Subcutaneous abdominal adipose tissue (tissue), 5 donors: ENCODE results near the gene ITGBL1.

Experiments
- H3K27ac ChIP-seq: one replicate; pipeline ENCODE4 v1.7.0; 2013; ENCODE audit warnings: low read depth, mild to moderate bottlenecking, inconsistent platforms, low read length, moderate library complexity
- H3K27me3 ChIP-seq, 5 donors: one replicate each; pipeline ENCODE4 v1.7.0; 2013; ENCODE audit warnings: low read length in 5 of 5, inconsistent platforms in 1 of 5; ENCODE audit not compliant: control insufficient read depth in 5 of 5, insufficient read depth in 4 of 5
- H3K36me3 ChIP-seq, 5 donors: one replicate each; pipeline ENCODE4 v1.7.0; 2013; ENCODE audit warnings: low read length in 5 of 5; ENCODE audit not compliant: control insufficient read depth in 5 of 5, insufficient read depth in 5 of 5
- H3K4me1 ChIP-seq, 5 donors: one replicate each; pipeline ENCODE4 v1.7.0; 2013; ENCODE audit warnings: low read length in 5 of 5, mild to moderate bottlenecking in 3 of 5, moderate library complexity in 1 of 5; ENCODE audit not compliant: control insufficient read depth in 5 of 5, insufficient read depth in 5 of 5
- H3K4me3 ChIP-seq, 5 donors: one replicate each; pipeline ENCODE4 v1.7.0; 2013; ENCODE audit warnings: low read length in 5 of 5, low read depth in 1 of 5
- H3K9ac ChIP-seq, 5 donors: one replicate each; pipeline ENCODE4 v1.7.0; 2013; ENCODE audit warnings: low read length in 5 of 5, mild to moderate bottlenecking in 4 of 5, moderate library complexity in 3 of 5
- H3K9me3 ChIP-seq, 5 donors: one replicate each; pipeline ENCODE4 v1.7.0; 2013; ENCODE audit warnings: low read length in 5 of 5; ENCODE audit not compliant: control insufficient read depth in 5 of 5
- donor health status: healthy.
- donor health status: healthy.
- donor health status: healthy.
- donor health status: healthy.
- donor health status: healthy.

Gene ITGBL1

DNA sequence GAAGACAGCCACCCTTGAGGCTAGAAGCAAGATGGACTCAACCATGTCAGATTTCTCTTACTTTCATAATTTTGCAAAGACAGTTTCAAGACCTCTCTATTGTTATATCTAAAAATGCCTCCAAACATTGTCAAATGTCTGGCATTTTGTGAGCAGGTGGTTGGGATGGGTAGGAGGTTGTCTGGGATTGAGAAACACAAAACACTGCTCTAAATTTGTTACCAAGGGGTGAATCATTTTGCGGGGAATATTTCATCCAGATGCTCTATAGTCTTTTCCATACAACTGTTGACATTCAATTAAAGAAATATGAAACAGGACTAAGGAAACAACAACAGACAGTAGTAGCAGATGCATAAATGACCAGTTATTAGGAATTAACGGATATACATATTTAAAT is 208.2 kb downstream of the ITGBL1 start:
- H3K27ac ChIP-seq, result no peak overlapping the region
- H3K9me3 ChIP-seq, result peaks cover 0 to 3% (median 0%) of the 10 kb centered on the region in 5 donors
- no peaks in the 10 kb centered on the region for H3K4me1 ChIP-seq
- H3K36me3 ChIP-seq, result no peaks in the 10 kb centered on the region
- no peaks in the 10 kb centered on the region for H3K27me3 ChIP-seq
- H3K9ac ChIP-seq, result no peak overlapping the region
- no peak overlapping the region for H3K4me3 ChIP-seq

GRCh38 chr13:101661839-101662238 is 209.4 kb downstream of the ITGBL1 start:
- H3K4me3 ChIP-seq, result no peak overlapping the region
- no peak overlapping the region for H3K9ac ChIP-seq
- H3K27ac ChIP-seq, result no peak overlapping the region

DNA sequence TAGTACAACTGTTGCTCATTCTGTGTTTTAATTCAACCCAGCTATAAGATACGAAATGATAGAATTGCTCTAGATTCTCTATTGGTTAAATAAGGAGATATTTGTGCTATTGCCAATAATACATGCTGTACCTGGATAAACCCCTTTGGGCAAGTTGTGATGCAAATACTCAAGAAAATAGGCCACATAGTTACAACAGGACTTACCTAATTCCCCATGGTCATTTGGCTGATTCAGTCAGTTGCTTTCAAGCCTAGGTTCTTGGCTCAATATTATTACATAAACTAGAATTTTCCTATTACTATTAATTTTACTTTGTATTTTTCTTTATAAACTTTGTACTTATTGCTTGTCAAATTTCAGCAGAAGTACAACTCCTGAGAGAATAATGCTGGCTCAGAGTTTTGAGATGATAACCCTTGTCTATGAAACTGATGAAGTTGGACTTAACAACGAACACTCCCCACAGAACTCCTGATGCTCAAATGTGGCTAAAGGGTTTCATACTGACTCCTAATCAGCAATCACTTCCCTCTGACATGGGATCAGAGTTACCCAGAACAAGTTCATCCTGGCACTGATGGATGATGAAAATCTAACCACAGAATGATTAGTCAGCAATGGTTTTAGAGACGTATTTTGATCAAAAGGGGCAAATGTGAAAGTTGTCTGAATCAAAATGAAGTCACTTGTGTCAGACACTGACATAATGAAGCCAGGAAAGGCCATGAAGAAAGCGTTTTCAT is 221.1 kb downstream of the ITGBL1 start:
- Histone ChIP-seq H3K9me3 (no peaks in the 10 kb centered on the region), H3K4me1 (no peaks in the 10 kb centered on the region), H3K27ac (no peak overlapping the region), H3K9ac (no peak overlapping the region), H3K4me3 (no peak overlapping the region), H3K36me3 (no peaks in the 10 kb centered on the region), H3K27me3 (no peaks in the 10 kb centered on the region)

More at GRCh38 chr13:101661839-101662238, 209.4 kb downstream of the ITGBL1 start:
- peaks cover 0 to 6% (median 0%) of the 10 kb centered on the region in 5 donors for H3K9me3 ChIP-seq
- H3K27me3 ChIP-seq, result no peaks in the 10 kb centered on the region
- H3K4me1 ChIP-seq, result no peaks in the 10 kb centered on the region
- H3K36me3 ChIP-seq, result no peaks in the 10 kb centered on the region

DNA sequence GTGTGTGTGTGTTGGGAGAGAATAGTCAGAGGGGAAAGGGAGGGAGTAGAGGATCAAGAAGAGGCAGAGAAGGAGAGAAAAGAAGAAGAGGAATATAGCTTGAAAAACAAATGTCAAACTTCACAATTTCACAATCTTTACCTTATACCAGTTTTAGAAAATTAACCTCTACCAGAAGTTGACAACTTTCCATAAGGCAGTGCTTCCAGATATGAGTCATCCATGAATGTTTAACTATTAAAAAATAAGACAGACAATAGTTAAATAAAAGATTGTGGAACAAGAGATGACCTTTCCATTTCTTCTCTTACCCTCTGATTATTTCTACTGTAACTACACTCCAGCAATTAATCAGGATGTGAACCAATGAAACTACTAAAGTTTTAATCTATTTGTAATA is 229.4 kb downstream of the ITGBL1 start:
- no peaks in the 10 kb centered on the region for H3K27me3 ChIP-seq
- H3K9me3 ChIP-seq, result no peaks in the 10 kb centered on the region
- no peaks in the 10 kb centered on the region for H3K36me3 ChIP-seq
- H3K27ac ChIP-seq, result no peak overlapping the region
- H3K4me3 ChIP-seq, result no peak overlapping the region
- H3K9ac ChIP-seq, result no peak overlapping the region
- H3K4me1 ChIP-seq, result no peaks in the 10 kb centered on the region

GRCh38 chr13:101686003-101686402 is 233.5 kb downstream of the ITGBL1 start:
- no peaks in the 10 kb centered on the region for H3K9me3 ChIP-seq

DNA sequence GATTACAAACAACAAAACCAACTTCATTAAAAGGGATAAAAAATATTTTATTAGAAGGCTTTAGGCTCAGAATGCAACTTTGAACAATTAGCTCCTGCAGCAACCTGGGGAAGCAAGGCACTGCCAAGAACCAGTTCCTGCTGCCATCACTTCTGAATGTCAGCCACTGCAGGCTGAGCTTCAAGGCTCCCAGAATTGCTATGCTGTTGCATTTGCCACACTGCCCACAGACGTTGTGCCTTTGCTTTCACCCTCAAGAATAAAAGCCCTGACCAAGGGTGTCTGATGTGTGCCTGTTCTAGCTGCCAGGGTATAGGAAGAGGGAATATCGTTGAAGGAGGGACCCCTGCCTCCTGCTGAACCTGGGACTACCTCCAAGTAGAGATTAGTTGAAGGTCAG is 238.4 kb downstream of the ITGBL1 start:
- no peak overlapping the region for H3K4me3 ChIP-seq
- H3K9ac ChIP-seq, result no peak overlapping the region
- H3K36me3 ChIP-seq, result no peaks in the 10 kb centered on the region
- H3K9me3 ChIP-seq, result no peaks in the 10 kb centered on the region
- H3K27ac ChIP-seq, result no peak overlapping the region
- H3K27me3 ChIP-seq, result no peaks in the 10 kb centered on the region
- H3K4me1 ChIP-seq, result peaks cover 0 to 5% (median under 1%) of the 10 kb centered on the region in 5 donors

More at GRCh38 chr13:101686003-101686402, 233.5 kb downstream of the ITGBL1 start:
- H3K27me3 ChIP-seq, result no peaks in the 10 kb centered on the region
- no peaks in the 10 kb centered on the region for H3K36me3 ChIP-seq
- no peaks in the 10 kb centered on the region for H3K4me1 ChIP-seq
- no peak overlapping the region for H3K27ac ChIP-seq
- no peak overlapping the region for H3K9ac ChIP-seq
- H3K4me3 ChIP-seq, result no peak overlapping the region

- Histone ChIP-seq H3K27me3 (no peaks in the 10 kb centered on the region), H3K4me1 (peaks cover 0 to 10% (median 4%) of the 10 kb centered on the region in 5 donors), H3K9ac (no peak overlapping the region), H3K36me3 (no peaks in the 10 kb centered on the region), H3K9me3 (no peaks in the 10 kb centered on the region), H3K4me3 (no peak overlapping the region), H3K27ac (no peak overlapping the region)
Measured at GRCh38 chr13:101691341-101691860, 238.9 kb downstream of the ITGBL1 start.

DNA sequence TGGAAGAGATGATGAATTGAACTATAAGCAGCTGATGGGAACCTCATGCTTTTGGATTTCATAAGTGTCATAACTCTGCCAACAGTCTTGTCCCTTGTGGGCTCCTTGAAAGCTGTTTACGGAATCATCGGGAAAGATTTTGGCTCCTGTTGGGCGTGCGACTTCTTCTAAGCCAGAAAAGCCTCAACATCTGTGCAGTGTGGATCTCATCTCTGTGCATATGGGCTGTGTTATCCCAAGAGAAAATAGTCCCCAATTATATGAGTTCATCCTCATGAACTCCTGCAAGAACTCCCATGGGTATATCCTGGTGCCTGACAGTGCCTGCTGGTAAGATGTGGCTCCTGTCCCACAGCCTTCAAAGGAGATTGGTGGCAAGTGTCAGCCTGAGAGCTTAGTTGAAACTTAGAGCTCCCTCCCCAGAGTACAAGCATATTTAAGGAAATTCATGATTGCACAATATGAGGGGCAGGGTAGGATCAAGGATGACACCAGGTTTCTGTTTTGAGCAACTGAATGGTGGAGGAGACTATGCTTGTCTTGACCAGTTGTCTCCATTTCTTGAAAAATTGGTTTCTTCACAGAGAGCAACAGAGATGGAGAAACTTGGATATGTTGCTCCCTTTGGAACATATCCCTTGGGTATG is 243.5 kb downstream of the ITGBL1 start:
- Histone ChIP-seq H3K36me3 (no peaks in the 10 kb centered on the region), H3K4me3 (no peak overlapping the region), H3K27me3 (no peaks in the 10 kb centered on the region), H3K9ac (no peak overlapping the region), H3K9me3 (no peaks in the 10 kb centered on the region), H3K4me1 (peaks cover 0 to 18% (median 7%) of the 10 kb centered on the region in 5 donors), H3K27ac (no peak overlapping the region)

- Histone ChIP-seq H3K27ac (no peak overlapping the region), H3K36me3 (no peaks in the 10 kb centered on the region), H3K4me1 (peaks cover 0 to 18% (median 7%) of the 10 kb centered on the region in 5 donors), H3K4me3 (no peak overlapping the region), H3K27me3 (no peaks in the 10 kb centered on the region), H3K9ac (no peak overlapping the region), H3K9me3 (no peaks in the 10 kb centered on the region)
Measured at GRCh38 chr13:101697745-101698144, 245.3 kb downstream of the ITGBL1 start.

DNA sequence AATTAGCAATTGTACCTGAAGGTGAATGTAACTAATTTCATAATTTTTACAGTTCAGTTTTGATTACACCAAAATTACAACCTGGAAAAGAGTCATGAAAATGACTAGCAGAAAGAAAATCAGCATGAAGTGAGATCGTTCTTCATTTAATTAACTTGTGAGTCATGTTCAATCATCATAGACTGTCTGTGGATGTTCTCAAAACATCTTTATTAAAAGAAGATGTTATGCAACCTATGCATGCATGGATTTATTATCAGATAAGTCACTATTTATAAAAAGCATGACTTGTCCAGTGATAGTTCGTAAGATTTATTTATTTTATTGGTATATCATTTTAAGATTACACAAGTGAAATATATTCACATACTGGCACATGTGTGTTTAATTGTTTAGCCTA is 245.9 kb downstream of the ITGBL1 start:
- no peak overlapping the region for H3K4me3 ChIP-seq
- H3K36me3 ChIP-seq, result no peaks in the 10 kb centered on the region
- H3K27ac ChIP-seq, result no peak overlapping the region
- no peak overlapping the region for H3K9ac ChIP-seq
- no peaks in the 10 kb centered on the region for H3K27me3 ChIP-seq
- H3K9me3 ChIP-seq, result no peaks in the 10 kb centered on the region
- peaks cover 0 to 18% (median 7%) of the 10 kb centered on the region in 5 donors for H3K4me1 ChIP-seq
